ENCODE measurements around the gene CLCN1.

Gene CLCN1

DNA sequence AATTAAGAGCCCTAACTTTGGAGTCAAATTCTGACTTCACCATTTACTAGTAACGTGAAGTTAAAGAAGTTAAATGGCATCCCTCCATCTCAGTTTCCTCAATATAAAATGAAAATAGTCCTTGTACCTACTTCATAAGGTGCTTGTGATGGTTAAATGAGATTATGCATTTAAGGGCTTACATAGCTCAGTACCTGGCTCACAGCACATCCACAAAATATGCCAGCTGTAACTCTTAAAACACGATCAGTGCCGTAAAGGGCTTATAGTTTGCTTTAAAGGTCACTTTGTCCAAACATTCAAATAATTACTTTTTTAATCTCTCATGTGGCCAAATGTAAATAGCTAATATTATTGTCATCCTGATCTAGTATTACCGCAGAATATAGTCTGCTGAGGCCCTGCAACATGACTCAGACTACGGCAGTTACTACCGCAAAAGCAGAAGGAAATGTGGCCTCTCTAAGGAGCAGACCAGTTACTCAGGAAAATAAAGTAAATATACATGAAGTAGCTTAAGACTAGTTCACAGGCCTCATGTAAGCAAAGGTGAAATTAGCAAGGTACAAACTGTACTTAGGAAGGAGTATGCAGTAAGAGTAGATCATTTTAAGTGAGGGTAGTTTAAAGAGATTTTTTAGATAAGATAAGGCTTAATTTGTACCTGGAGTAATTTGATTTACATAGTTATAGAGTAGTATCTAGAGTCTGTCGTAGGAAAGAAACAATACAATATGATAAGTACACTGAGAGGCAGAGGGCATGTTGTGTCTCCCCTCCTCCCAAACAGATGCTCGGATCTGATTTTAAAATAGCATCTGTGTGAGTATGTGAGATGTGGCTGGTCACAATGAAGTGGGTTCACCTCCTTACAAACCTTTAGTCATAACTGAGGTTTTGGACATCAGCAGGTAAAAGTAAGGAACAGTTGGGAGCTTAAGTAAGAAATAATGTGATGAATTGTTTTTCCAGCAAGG lies 14.7 kb upstream of the CLCN1 start:
- no peak for TF ChIP-seq CTCF (IDR thresholded peaks at IDR 0.05; ENCODE audit: control insufficient read depth, insufficient read depth, low read depth, low read length, missing control alignments)
- no peak for DNase-seq (ENCODE audit: low read depth)
- H3K4me3 ChIP-seq (ENCODE audit: control insufficient read depth, low read depth, low read length), result no peak overlapping the region

GRCh38 chr7:143303733-143304132 lies 12.2 kb upstream of the CLCN1 start:
- no peak for DNase-seq (ENCODE audit: low read depth)
- no peak overlapping the region for H3K4me3 ChIP-seq (ENCODE audit: control insufficient read depth, low read depth, low read length)
- TF ChIP-seq CTCF (IDR thresholded peaks at IDR 0.05; ENCODE audit: control insufficient read depth, insufficient read depth, low read depth, low read length, missing control alignments), result no peak

GRCh38 chr7:143304938-143305337 lies 11.0 kb upstream of the CLCN1 start:
- TF ChIP-seq CTCF (IDR thresholded peaks at IDR 0.05; ENCODE audit: control insufficient read depth, insufficient read depth, low read depth, low read length, missing control alignments), result no peak
- no peak overlapping the region for H3K4me3 ChIP-seq (ENCODE audit: control insufficient read depth, low read depth, low read length)
- DNase-seq (ENCODE audit: low read depth), result no peak

DNA sequence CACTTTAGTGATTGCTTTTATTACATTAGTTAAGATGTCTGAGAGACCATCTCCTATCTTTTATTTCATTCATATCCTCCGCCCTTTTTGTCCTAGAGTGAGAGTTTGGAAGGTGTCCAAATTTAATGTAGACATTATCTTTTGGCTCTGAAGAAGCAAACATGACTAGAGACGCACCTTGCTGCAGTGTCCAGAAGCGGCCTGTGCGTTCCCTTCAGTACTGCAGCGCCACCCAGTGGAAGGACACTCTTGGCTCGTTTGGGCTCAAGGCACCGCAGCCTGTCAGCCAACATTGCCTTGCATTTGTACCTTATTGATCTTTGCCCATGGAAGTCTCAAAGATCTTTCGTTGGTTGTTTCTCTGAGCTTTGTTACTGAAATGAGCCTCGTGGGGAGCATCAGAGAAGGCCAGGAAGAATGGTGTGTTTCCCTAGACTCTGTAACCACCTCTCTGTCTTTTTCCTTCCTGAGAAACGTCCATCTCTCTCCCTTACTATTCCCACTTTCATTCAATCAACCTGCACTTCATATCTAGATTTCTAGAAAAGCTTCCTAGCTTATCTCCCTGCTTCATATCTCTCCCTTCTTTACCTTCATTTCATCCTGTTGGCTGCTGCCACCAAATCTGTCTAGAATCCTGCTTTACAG lies 10.4 kb upstream of the CLCN1 start:
- no peak overlapping the region for H3K4me3 ChIP-seq (ENCODE audit: control insufficient read depth, low read depth, low read length)
- peak; percentile 73 for TF ChIP-seq CTCF (IDR thresholded peaks at IDR 0.05; ENCODE audit: control insufficient read depth, insufficient read depth, low read depth, low read length, missing control alignments)
- DNase-seq (ENCODE audit: low read depth), result no peak

- no peak for DNase-seq (ENCODE audit: low read depth)
- H3K4me3 ChIP-seq (ENCODE audit: control insufficient read depth, low read depth, low read length), result no peak overlapping the region
- TF ChIP-seq CTCF (IDR thresholded peaks at IDR 0.05; ENCODE audit: control insufficient read depth, insufficient read depth, low read depth, low read length, missing control alignments), result no peak
Measured at GRCh38 chr7:143308632-143309031, 7.3 kb upstream of the CLCN1 start.

- TF ChIP-seq CTCF (IDR thresholded peaks at IDR 0.05; ENCODE audit: control insufficient read depth, insufficient read depth, low read depth, low read length, missing control alignments), result no peak
- no peak overlapping the region for H3K4me3 ChIP-seq (ENCODE audit: control insufficient read depth, low read depth, low read length)
- DNase-seq (ENCODE audit: low read depth), result no peak
Measured at GRCh38 chr7:143314127-143314526, 1.8 kb upstream of the CLCN1 start.
